WTC11 (cell line): ENCODE results near the gene CDA. TPM values are rescaled to one million over a fixed set of nuclear protein-coding genes. Genes with fewer than 3 reads are reported as not detected.
A peak's percentile ranks its signal among the peaks of the same experiment; 100 is the strongest.

Experiments
- NFYB ChIP-seq: sonication (generic); formaldehyde crosslinking; conservative IDR thresholded peaks from 2 replicates; pipeline ENCODE4 v1.8.0; 2022; ENCODE audit warnings: low read depth, missing genetic modification reagents
- NR2C2 ChIP-seq: sonication (generic); formaldehyde crosslinking; IDR thresholded peaks from 2 replicates; pipeline ENCODE4 v1.8.0; 2022; ENCODE audit warnings: mild to moderate bottlenecking, missing genetic modification reagents
- PRRX2 ChIP-seq: fragments of 250-450 bp; sonication (Bioruptor Pico); IDR thresholded peaks from 2 replicates; pipeline ENCODE4 v1.8.0; 2021; ENCODE audit warnings: mild to moderate bottlenecking
- TCF7 ChIP-seq: sonication (generic); formaldehyde crosslinking; IDR thresholded peaks from 2 replicates; pipeline ENCODE4 v1.8.0; 2022; ENCODE audit warnings: mild to moderate bottlenecking, low read depth, missing genetic modification reagents, moderate library complexity
- ZBTB21 ChIP-seq: sonication (generic); formaldehyde crosslinking; IDR thresholded peaks from 2 replicates; pipeline ENCODE4 v1.8.1; 2023; ENCODE audit warnings: mild to moderate bottlenecking, missing genetic modification reagents, borderline replicate concordance
- ZNF232 ChIP-seq: sonication (generic); formaldehyde crosslinking; IDR thresholded peaks from 2 replicates; pipeline ENCODE4 v1.8.0; 2022; ENCODE audit warnings: mild to moderate bottlenecking, missing genetic modification reagents
- ZNF317 ChIP-seq: sonication (generic); formaldehyde crosslinking; IDR thresholded peaks from 2 replicates; pipeline ENCODE4 v1.8.1; 2023; ENCODE audit warnings: low read depth, mild to moderate bottlenecking, moderate library complexity, missing genetic modification reagents, borderline replicate concordance
- total RNA-seq: library from RNA; stranded (reverse); gene quantifications from 3 replicates; pipeline ENCODE4 v1.2.3, GENCODE V29; 2021
- TF ChIP-seq, protein P1 (sequence below): sonication (generic); formaldehyde crosslinking; IDR thresholded peaks from 2 replicates; pipeline ENCODE4 v1.8.0; 2022; ENCODE audit warnings: missing genetic modification reagents
- TF ChIP-seq, protein P2 (sequence below): fragments of 250-450 bp; sonication (Bioruptor Pico); IDR thresholded peaks from 2 replicates; pipeline ENCODE4 v1.9.0; 2021; ENCODE audit warnings: mild to moderate bottlenecking, borderline replicate concordance
- TF ChIP-seq, protein P3 (sequence below): sonication (generic); formaldehyde crosslinking; IDR thresholded peaks from 2 replicates; pipeline ENCODE4 v1.8.0; 2023; ENCODE audit warnings: mild to moderate bottlenecking, missing genetic modification reagents
- TF ChIP-seq, protein P4 (sequence below): sonication (generic); formaldehyde crosslinking; IDR thresholded peaks from 2 replicates; pipeline ENCODE4 v1.8.1; 2023; ENCODE audit warnings: mild to moderate bottlenecking, missing genetic modification reagents

CDA gene
- total RNA-seq, 1 experiment from 2014 or later: 12.5 TPM

GRCh38 chr1:20661207-20662109 lies 72.6 kb downstream of the CDA start, which contains the start of gene DDOST (continued):
- TF ChIP-seq NFYB (CRISPR knock-in tag) (peak; percentile 88), ZNF232 (CRISPR knock-in tag) (no peak), ZBTB21 (CRISPR knock-in tag) (peak; percentile 45; the same call in 1 of the 2 replicates), ZNF317 (CRISPR knock-in tag) (no peak), PRRX2 (CRISPR knock-in tag) (no peak), TCF7 (CRISPR knock-in tag) (no peak), NR2C2 (CRISPR knock-in tag) (peak; percentile 92)
- TF ChIP-seq, protein P1, sequence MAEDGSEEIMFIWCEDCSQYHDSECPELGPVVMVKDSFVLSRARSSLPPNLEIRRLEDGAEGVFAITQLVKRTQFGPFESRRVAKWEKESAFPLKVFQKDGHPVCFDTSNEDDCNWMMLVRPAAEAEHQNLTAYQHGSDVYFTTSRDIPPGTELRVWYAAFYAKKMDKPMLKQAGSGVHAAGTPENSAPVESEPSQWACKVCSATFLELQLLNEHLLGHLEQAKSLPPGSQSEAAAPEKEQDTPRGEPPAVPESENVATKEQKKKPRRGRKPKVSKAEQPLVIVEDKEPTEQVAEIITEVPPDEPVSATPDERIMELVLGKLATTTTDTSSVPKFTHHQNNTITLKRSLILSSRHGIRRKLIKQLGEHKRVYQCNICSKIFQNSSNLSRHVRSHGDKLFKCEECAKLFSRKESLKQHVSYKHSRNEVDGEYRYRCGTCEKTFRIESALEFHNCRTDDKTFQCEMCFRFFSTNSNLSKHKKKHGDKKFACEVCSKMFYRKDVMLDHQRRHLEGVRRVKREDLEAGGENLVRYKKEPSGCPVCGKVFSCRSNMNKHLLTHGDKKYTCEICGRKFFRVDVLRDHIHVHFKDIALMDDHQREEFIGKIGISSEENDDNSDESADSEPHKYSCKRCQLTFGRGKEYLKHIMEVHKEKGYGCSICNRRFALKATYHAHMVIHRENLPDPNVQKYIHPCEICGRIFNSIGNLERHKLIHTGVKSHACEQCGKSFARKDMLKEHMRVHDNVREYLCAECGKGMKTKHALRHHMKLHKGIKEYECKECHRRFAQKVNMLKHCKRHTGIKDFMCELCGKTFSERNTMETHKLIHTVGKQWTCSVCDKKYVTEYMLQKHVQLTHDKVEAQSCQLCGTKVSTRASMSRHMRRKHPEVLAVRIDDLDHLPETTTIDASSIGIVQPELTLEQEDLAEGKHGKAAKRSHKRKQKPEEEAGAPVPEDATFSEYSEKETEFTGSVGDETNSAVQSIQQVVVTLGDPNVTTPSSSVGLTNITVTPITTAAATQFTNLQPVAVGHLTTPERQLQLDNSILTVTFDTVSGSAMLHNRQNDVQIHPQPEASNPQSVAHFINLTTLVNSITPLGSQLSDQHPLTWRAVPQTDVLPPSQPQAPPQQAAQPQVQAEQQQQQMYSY (CRISPR knock-in tag): 0 out of 2 replicates have a peak, but pooled peaks have one; percentile 27
- TF ChIP-seq, protein P2, sequence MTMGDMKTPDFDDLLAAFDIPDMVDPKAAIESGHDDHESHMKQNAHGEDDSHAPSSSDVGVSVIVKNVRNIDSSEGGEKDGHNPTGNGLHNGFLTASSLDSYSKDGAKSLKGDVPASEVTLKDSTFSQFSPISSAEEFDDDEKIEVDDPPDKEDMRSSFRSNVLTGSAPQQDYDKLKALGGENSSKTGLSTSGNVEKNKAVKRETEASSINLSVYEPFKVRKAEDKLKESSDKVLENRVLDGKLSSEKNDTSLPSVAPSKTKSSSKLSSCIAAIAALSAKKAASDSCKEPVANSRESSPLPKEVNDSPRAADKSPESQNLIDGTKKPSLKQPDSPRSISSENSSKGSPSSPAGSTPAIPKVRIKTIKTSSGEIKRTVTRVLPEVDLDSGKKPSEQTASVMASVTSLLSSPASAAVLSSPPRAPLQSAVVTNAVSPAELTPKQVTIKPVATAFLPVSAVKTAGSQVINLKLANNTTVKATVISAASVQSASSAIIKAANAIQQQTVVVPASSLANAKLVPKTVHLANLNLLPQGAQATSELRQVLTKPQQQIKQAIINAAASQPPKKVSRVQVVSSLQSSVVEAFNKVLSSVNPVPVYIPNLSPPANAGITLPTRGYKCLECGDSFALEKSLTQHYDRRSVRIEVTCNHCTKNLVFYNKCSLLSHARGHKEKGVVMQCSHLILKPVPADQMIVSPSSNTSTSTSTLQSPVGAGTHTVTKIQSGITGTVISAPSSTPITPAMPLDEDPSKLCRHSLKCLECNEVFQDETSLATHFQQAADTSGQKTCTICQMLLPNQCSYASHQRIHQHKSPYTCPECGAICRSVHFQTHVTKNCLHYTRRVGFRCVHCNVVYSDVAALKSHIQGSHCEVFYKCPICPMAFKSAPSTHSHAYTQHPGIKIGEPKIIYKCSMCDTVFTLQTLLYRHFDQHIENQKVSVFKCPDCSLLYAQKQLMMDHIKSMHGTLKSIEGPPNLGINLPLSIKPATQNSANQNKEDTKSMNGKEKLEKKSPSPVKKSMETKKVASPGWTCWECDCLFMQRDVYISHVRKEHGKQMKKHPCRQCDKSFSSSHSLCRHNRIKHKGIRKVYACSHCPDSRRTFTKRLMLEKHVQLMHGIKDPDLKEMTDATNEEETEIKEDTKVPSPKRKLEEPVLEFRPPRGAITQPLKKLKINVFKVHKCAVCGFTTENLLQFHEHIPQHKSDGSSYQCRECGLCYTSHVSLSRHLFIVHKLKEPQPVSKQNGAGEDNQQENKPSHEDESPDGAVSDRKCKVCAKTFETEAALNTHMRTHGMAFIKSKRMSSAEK (CRISPR knock-in tag): no peak
- TF ChIP-seq, protein P3, sequence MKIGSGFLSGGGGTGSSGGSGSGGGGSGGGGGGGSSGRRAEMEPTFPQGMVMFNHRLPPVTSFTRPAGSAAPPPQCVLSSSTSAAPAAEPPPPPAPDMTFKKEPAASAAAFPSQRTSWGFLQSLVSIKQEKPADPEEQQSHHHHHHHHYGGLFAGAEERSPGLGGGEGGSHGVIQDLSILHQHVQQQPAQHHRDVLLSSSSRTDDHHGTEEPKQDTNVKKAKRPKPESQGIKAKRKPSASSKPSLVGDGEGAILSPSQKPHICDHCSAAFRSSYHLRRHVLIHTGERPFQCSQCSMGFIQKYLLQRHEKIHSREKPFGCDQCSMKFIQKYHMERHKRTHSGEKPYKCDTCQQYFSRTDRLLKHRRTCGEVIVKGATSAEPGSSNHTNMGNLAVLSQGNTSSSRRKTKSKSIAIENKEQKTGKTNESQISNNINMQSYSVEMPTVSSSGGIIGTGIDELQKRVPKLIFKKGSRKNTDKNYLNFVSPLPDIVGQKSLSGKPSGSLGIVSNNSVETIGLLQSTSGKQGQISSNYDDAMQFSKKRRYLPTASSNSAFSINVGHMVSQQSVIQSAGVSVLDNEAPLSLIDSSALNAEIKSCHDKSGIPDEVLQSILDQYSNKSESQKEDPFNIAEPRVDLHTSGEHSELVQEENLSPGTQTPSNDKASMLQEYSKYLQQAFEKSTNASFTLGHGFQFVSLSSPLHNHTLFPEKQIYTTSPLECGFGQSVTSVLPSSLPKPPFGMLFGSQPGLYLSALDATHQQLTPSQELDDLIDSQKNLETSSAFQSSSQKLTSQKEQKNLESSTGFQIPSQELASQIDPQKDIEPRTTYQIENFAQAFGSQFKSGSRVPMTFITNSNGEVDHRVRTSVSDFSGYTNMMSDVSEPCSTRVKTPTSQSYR (CRISPR knock-in tag): no peak
- TF ChIP-seq, protein P4, sequence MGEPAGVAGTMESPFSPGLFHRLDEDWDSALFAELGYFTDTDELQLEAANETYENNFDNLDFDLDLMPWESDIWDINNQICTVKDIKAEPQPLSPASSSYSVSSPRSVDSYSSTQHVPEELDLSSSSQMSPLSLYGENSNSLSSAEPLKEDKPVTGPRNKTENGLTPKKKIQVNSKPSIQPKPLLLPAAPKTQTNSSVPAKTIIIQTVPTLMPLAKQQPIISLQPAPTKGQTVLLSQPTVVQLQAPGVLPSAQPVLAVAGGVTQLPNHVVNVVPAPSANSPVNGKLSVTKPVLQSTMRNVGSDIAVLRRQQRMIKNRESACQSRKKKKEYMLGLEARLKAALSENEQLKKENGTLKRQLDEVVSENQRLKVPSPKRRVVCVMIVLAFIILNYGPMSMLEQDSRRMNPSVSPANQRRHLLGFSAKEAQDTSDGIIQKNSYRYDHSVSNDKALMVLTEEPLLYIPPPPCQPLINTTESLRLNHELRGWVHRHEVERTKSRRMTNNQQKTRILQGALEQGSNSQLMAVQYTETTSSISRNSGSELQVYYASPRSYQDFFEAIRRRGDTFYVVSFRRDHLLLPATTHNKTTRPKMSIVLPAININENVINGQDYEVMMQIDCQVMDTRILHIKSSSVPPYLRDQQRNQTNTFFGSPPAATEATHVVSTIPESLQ (CRISPR knock-in tag): no peak
